Limb (tissue), 2 donors: ENCODE measurements around the gene CASQ2.

Experiments used
- DNase-seq, 2 donors: peaks; one replicate each; pipeline ENCODE4 v3.0.0-alpha.2; 2016; ENCODE audit errors: extremely low spot score in 2 of 2

CASQ2 gene

GRCh38 chr1:115697619-115698018 is 70.9 kb downstream of the CASQ2 start:
- no peak for DNase-seq

DNA sequence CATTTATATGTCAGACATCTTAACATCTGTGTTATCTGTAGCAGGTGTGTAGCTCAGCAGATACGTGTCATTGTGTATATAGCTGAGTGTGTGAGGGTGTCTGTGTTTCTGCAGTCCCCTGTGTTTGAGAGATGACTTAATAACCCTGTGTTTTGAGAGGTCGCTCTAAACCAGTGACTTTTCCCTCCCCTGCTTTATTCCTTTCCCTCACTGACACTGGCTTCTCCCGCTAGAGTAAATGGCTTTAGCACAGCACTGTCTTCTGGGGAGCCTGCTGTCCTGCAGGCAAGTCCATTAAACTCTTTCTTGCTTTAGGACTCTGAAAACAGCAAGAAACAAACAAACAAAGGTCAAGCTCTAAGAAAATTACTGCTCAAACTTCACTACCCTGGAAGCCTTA is 73.7 kb downstream of the CASQ2 start:
- DNase-seq = no peak

- no peak for DNase-seq
Measured at GRCh38 chr1:115692224-115692623, 76.3 kb downstream of the CASQ2 start.

GRCh38 chr1:115690972-115691371 is 77.5 kb downstream of the CASQ2 start:
- DNase-seq = no peak

- DNase-seq = no peak
Measured at GRCh38 chr1:115687744-115688143, 80.8 kb downstream of the CASQ2 start.

- DNase-seq = no peak
Measured at GRCh38 chr1:115685029-115685705, 83.3 kb downstream of the CASQ2 start.

DNA sequence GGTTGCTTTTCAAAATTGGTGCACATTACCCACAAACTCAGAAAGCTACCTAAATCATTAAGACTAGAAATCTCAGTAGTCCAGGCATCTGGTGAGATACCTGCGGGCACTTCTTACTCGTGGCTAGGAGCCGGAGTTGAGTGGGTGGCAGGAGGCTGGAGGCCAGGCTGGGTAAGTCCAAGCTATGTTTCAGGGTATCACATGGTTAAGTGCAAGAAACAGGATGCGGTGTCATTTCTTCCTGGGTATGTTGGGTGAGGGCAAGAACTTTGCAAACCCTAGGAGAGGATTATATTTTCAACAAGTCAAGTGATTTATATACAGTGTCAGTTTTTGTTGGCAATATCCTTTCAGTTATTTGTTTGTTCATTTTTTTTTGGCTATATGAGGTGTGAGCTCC is 85.7 kb downstream of the CASQ2 start:
- no peak for DNase-seq

DNA sequence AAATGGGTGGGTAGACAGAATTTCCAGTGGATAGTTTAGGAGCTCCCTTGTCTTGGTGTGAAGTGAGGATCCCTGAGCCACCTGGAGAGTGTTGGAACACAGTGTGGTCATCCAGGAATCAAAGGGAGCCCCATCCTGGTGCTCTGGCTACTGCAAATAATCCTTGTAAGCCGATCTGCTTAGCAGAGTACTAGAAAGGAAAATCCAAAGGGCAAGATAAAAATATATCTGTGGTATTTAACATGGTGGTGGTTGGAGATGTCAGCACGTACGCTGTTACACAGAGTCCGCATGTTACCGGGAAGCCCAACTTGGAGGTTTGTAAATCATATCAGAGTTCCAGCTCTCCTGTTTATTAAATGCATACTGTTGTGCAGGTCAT is 87.8 kb downstream of the CASQ2 start:
- DNase-seq = no peak

DNA sequence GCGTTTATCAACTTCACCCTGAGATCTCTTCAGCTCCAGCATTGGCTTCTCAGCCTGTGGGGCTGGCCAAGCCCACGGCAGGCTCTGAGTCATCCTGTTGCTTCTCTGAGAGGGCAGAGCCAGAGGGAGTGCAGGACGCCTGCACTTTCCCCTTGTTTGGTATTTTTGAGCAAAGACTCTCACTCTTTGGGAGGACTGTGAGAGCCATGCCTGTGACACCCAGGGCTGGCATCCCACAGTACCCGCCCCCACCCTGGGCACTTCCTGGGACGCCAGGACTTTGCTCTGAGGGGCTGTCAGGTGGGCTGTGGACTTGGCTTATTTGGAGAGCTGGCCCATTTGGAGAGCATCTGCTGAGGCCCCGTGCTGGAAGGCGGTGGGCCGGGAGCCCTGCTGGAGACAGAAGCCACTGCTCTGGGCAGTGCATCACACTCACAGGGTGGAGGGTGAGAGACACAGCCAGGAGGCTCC is 89.3 kb downstream of the CASQ2 start:
- DNase-seq = no peak

DNA sequence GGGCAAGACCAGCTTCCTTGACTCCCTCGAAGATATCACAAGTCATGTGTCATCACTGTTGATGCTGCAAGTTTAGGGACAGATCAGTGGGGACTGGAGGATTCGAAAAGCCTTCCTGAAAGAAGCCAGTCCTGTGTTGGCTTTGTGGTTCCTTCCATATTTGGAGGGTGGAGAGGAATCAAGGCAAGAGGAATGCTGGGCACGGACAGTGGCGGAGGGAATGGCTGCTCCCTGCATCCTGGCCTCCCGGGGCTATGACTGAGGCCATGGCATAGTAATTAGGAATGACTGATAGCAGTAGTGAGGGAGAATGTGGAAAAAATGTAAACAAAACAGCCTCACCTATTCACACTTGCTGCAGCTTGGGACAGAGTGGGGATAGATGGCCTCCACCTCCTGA is 90.4 kb downstream of the CASQ2 start:
- DNase-seq = no peak

DNA sequence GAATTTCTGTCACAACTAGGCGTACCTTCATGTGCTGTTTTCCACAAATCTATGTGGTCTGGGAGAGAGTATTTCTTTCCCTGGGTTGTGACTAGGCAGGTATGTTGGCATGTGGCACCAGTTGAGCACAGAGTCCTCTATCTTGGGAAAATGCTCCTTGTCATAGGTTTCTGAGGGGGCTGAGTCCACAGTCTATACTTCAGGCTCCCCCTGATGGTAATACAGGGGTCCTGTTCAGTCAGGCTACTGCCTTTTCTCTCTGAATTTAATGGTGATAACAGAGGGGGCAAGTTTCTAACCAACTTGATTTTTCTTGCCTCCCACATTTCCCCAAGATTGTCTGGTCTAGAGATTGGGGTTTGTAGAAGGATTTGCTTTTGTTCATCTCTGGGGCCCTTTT is 90.9 kb downstream of the CASQ2 start:
- no peak for DNase-seq

- no peak for DNase-seq
Measured at GRCh38 chr1:115677182-115677555, 91.3 kb downstream of the CASQ2 start.

- DNase-seq = no peak
Measured at GRCh38 chr1:115676498-115677181, 91.9 kb downstream of the CASQ2 start.

DNA sequence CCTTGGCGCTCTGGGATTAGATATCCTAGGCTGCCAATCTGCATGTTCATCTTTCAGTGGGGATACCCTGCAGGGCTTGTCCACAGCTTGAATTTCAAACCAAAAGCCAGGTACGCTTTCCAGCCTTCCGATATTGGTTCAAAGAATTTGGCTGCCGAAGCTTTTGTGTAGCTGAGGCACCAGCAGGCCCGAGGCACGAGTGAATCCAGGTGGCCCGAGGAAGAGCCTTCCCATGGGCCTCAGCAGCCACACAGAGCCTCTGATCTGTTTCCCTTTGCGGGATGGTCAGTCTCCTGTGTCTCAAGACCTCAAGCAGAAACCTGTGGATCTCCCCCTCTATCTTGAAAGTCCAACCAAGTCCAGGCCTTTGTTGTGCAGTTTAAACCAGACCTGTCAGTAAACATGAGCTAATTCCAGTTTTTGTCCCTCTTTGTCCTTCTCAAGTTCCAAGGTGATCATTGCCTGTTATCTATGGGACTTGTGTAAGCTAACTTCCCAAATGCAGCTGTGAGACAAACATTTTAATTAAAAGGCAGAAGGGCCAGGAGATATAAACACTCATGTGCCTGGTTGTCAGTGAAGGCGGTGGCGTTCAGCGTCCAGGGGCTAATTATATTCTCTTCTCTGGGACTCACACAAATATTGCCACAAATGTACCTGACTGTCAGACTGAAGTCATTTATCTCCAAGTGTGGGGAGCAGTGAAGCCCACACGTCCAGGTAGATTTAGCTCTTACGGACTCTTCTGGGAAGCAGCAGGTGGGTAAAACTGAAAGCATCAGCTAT is 96.1 kb downstream of the CASQ2 start:
- no peak for DNase-seq

- DNase-seq = no peak
Measured at GRCh38 chr1:115671176-115671934, 97.2 kb downstream of the CASQ2 start.

- no peak for DNase-seq
Measured at GRCh38 chr1:115670476-115671175, 97.9 kb downstream of the CASQ2 start.

GRCh38 chr1:115669886-115670285 is 98.6 kb downstream of the CASQ2 start:
- DNase-seq = no peak

DNA sequence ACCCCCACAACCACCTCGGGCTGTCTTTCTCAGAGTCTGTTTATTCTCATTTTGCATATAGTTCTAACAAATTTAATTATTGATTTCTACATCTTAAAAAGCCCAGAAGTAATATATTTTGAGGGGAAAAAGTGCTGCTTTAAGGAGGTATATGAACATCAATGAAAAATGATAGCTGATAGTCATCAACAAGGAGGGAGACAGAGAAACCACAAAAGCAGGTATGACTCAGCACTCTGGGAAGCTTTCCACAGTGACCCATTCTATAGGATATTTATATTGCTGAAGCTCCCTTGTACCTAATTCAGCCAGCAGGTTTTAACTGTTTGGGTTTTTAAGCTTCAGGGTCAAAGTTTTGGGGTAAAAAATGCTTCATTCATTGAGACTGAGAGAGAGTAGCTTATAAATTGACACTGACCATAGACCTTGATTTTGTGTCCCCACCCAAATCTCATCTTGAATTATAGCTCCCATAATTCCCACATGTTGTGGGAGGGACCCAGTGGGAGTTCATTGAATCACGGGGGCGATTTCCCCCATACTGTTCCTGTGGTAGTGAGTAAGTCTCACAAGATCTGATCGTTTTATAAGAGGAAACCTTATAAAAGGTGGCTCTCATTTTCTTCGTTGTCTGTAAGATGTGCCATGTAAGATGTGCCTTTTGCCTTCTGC is 99.4 kb downstream of the CASQ2 start:
- DNase-seq = no peak

- DNase-seq = no peak
Measured at GRCh38 chr1:115668579-115668978, 99.9 kb downstream of the CASQ2 start.

GRCh38 chr1:115666702-115667101 is 101.8 kb downstream of the CASQ2 start:
- no peak for DNase-seq

- DNase-seq = no peak
Measured at GRCh38 chr1:115666206-115666605, 102.3 kb downstream of the CASQ2 start.
